Muscle of leg (tissue), 16 donors: ENCODE results near the gene ZNF616. TPM values are rescaled to one million over a fixed set of nuclear protein-coding genes. Genes with fewer than 3 reads are reported as not detected.
A peak's percentile ranks its signal among the peaks of the same experiment; 100 is the strongest.

Experiments used
- DNase-seq: peaks from one replicate; pipeline ENCODE4 v3.0.0; 2013
- H3K27ac ChIP-seq: one replicate; pipeline ENCODE4 v1.5.1; 2013; ENCODE audit warnings: mild to moderate bottlenecking, low read length, control low read depth
- H3K27me3 ChIP-seq: one replicate; pipeline ENCODE4 v1.6.1; 2013; ENCODE audit warnings: low read length; ENCODE audit not compliant: control insufficient read depth, insufficient read depth
- H3K36me3 ChIP-seq: one replicate; pipeline ENCODE4 v1.6.1; 2013; ENCODE audit warnings: low read length; ENCODE audit not compliant: control insufficient read depth, insufficient read depth
- H3K4me1 ChIP-seq: one replicate; pipeline ENCODE4 v1.6.1; 2013; ENCODE audit warnings: low read length; ENCODE audit not compliant: control insufficient read depth, insufficient read depth
- H3K4me3 ChIP-seq: one replicate; pipeline ENCODE4 v1.5.1; 2013; ENCODE audit warnings: low read length, control low read depth
- H3K9me3 ChIP-seq: replicated peaks from 2 replicates; pipeline ENCODE4 v1.6.1; 2013; ENCODE audit warnings: low read depth, low read length; ENCODE audit not compliant: control insufficient read depth
- WGBS: methylation state at CpG from one replicate; pipeline ENCODE4 v1.1.5; 2013; ENCODE audit warnings: missing lambda C conversion rate; ENCODE audit not compliant: insufficient coverage; 5-methylcytosine and 5-hydroxymethylcytosine counted together
- long read RNA-seq, 11 donors: transcript quantifications; one replicate each; lab custom pipeline, GENCODE V29; 2026
- polyA plus RNA-seq, 8 donors: library from polyadenylated mRNA; unstranded; fragments of 120-200 nt; gene quantifications; one replicate each; pipeline versions ENCODE4 v1.2.1 to v1.2.3, GENCODE V29; 2013; ENCODE audit warnings: inconsistent platforms in 1 of 8, low replicate concordance in 1 of 8; ENCODE audit not compliant: insufficient read length in 8 of 8, insufficient read depth in 1 of 8
- total RNA-seq: library from RNA; stranded (reverse); fragments of 120-200 nt; gene quantifications from one replicate; pipeline ENCODE4 v1.2.4, GENCODE V29; 2013

ZNF616 gene
- total RNA-seq (11.6 TPM), polyA plus RNA-seq (10 to 100 TPM in 1 of 8 donors, 1 to 10 TPM in 7; 5.6 to 10.4 (median 8.8) TPM)
- long read RNA-seq, donor 1, full-length matches to known transcripts: 1 of 1 reads
- long read RNA-seq, donor 1, partial matches to known transcripts: 0 of 1 reads
- long read RNA-seq, donor 1, other reads (novel, unspliced or antisense): 0 of 1 reads
- long read RNA-seq, donor 2: 0 reads
- long read RNA-seq, donor 3, full-length matches to known transcripts: 2 of 2 reads
- long read RNA-seq, donor 3, partial matches to known transcripts: 0 of 2 reads
- long read RNA-seq, donor 3, other reads (novel, unspliced or antisense): 0 of 2 reads
- long read RNA-seq, donor 4, full-length matches to known transcripts: 2 of 2 reads
- long read RNA-seq, donor 4, partial matches to known transcripts: 0 of 2 reads
- long read RNA-seq, donor 4, other reads (novel, unspliced or antisense): 0 of 2 reads
- long read RNA-seq, donor 5, full-length matches to known transcripts: 3 of 3 reads
- long read RNA-seq, donor 5, partial matches to known transcripts: 0 of 3 reads
- long read RNA-seq, donor 5, other reads (novel, unspliced or antisense): 0 of 3 reads
- long read RNA-seq, donor 6, full-length matches to known transcripts: 1 of 1 reads
- long read RNA-seq, donor 6, partial matches to known transcripts: 0 of 1 reads
- long read RNA-seq, donor 6, other reads (novel, unspliced or antisense): 0 of 1 reads
- long read RNA-seq, donor 7, full-length matches to known transcripts: 3 of 3 reads
- long read RNA-seq, donor 7, partial matches to known transcripts: 0 of 3 reads
- long read RNA-seq, donor 7, other reads (novel, unspliced or antisense): 0 of 3 reads
- long read RNA-seq, donor 8, full-length matches to known transcripts: 2 of 2 reads
- long read RNA-seq, donor 8, partial matches to known transcripts: 0 of 2 reads
- long read RNA-seq, donor 8, other reads (novel, unspliced or antisense): 0 of 2 reads
- long read RNA-seq, donor 9, full-length matches to known transcripts: 1 of 1 reads
- long read RNA-seq, donor 9, partial matches to known transcripts: 0 of 1 reads
- long read RNA-seq, donor 9, other reads (novel, unspliced or antisense): 0 of 1 reads
- long read RNA-seq, donor 10, full-length matches to known transcripts: 2 of 2 reads
- long read RNA-seq, donor 10, partial matches to known transcripts: 0 of 2 reads
- long read RNA-seq, donor 10, other reads (novel, unspliced or antisense): 0 of 2 reads
- long read RNA-seq, donor 11, full-length matches to known transcripts: 4 of 4 reads
- long read RNA-seq, donor 11, partial matches to known transcripts: 0 of 4 reads
- long read RNA-seq, donor 11, other reads (novel, unspliced or antisense): 0 of 4 reads

- H3K4me3 ChIP-seq: peak within 1 kb of the TSS; percentile 85
- DNase-seq: peak; percentile 98
- no peaks in the 10 kb centered on the region for H3K27me3 ChIP-seq
- H3K4me1 ChIP-seq: peaks cover 13% of the 10 kb centered on the region
- H3K36me3 ChIP-seq: peaks cover 10% of the 10 kb centered on the region
- peak within 1 kb of the TSS; percentile 99 for H3K27ac ChIP-seq
- under 1% methylated on average over 44 of the region's 49 CpGs for WGBS
- H3K9me3 ChIP-seq: peaks cover 8% of the 10 kb centered on the region
These were observed at the start of gene ZNF616 for GRCh38 chr19:52139252-52140031. ZNF616 (minus strand) TSS chr19:52139938; CDS start chr19:52130512, 9,426 bp downstream.

- DNase-seq: no peak
- WGBS: 3% methylated on average over 28 of the region's 32 CpGs
- Histone ChIP-seq H3K4me3 (peak overlapping the region; percentile 48), H3K27me3 (no peaks in the 10 kb centered on the region), H3K36me3 (peaks cover 15% of the 10 kb centered on the region), H3K9me3 (no peaks in the 10 kb centered on the region), H3K27ac (peak overlapping the region; percentile 94), H3K4me1 (peaks cover 26% of the 10 kb centered on the region)
These were observed 49.3 kb upstream of the ZNF616 start for GRCh38 chr19:52188822-52189734.

- WGBS: no CpG with 5 or more reads among the region's 1 CpG
- peaks cover 26% of the 10 kb centered on the region for H3K4me1 ChIP-seq
- no peak overlapping the region for H3K27ac ChIP-seq
These were observed 47.7 kb upstream of the ZNF616 start for GRCh38 chr19:52187407-52187806.

GRCh38 chr19:52176574-52176973 lies 36.8 kb upstream of the ZNF616 start:
- WGBS: 80% methylated on average over 6 of the region's 10 CpGs

More at GRCh38 chr19:52187407-52187806, 47.7 kb upstream of the ZNF616 start:
- no peak for DNase-seq
- Histone ChIP-seq H3K36me3 (peaks cover 4% of the 10 kb centered on the region), H3K4me3 (no peak overlapping the region), H3K9me3 (no peaks in the 10 kb centered on the region), H3K27me3 (no peaks in the 10 kb centered on the region)

GRCh38 chr19:52172347-52172746 lies 32.6 kb upstream of the ZNF616 start:
- H3K36me3 ChIP-seq: peaks cover 11% of the 10 kb centered on the region
- no peaks in the 10 kb centered on the region for H3K9me3 ChIP-seq
- peaks cover 17% of the 10 kb centered on the region for H3K4me1 ChIP-seq
- no peak overlapping the region for H3K4me3 ChIP-seq
- H3K27ac ChIP-seq: no peak overlapping the region
- WGBS: 100% methylated on average over 1 of the region's 1 CpG
- no peak for DNase-seq
- no peaks in the 10 kb centered on the region for H3K27me3 ChIP-seq

More at GRCh38 chr19:52176574-52176973, 36.8 kb upstream of the ZNF616 start:
- peaks cover 8% of the 10 kb centered on the region for H3K4me1 ChIP-seq
- no peaks in the 10 kb centered on the region for H3K9me3 ChIP-seq
- H3K36me3 ChIP-seq: no peaks in the 10 kb centered on the region
- no peak for DNase-seq
- no peak overlapping the region for H3K27ac ChIP-seq
- H3K27me3 ChIP-seq: no peaks in the 10 kb centered on the region
- H3K4me3 ChIP-seq: no peak overlapping the region

- Histone ChIP-seq H3K9me3 (no peaks in the 10 kb centered on the region), H3K4me1 (peaks cover 17% of the 10 kb centered on the region), H3K4me3 (peak within 1 kb of the TSS; percentile 95), H3K27ac (peak within 1 kb of the TSS; percentile 94), H3K27me3 (no peaks in the 10 kb centered on the region), H3K36me3 (peaks cover 14% of the 10 kb centered on the region)
- DNase-seq: peak; percentile 90
- WGBS: 9% methylated on average over 33 of the region's 37 CpGs
These were observed 31.8 kb upstream of the ZNF616 start, which contains the start of gene ZNF836 for GRCh38 chr19:52171321-52172169. ZNF836 (minus strand) TSS chr19:52171621; CDS start chr19:52168072, 3,549 bp downstream.

- WGBS: 1% methylated on average over 22 of the region's 22 CpGs
- DNase-seq: peak; percentile 32
- Histone ChIP-seq H3K9me3 (no peaks in the 10 kb centered on the region), H3K4me3 (peak overlapping the region; percentile 95), H3K27me3 (no peaks in the 10 kb centered on the region), H3K36me3 (peaks cover 14% of the 10 kb centered on the region), H3K4me1 (peaks cover 17% of the 10 kb centered on the region), H3K27ac (peak overlapping the region; percentile 94)
These were observed 31.2 kb upstream of the ZNF616 start for GRCh38 chr19:52170863-52171320.

- no peaks in the 10 kb centered on the region for H3K27me3 ChIP-seq
- WGBS: 5% methylated on average over 5 of the region's 5 CpGs
- peak overlapping the region; percentile 94 for H3K27ac ChIP-seq
- no peaks in the 10 kb centered on the region for H3K9me3 ChIP-seq
- H3K4me3 ChIP-seq: peak overlapping the region; percentile 95
- DNase-seq: no peak
- H3K4me1 ChIP-seq: peaks cover 17% of the 10 kb centered on the region
- H3K36me3 ChIP-seq: peaks cover 17% of the 10 kb centered on the region
These were observed 30.6 kb upstream of the ZNF616 start for GRCh38 chr19:52170304-52170703.
